GM18951 (cell line): ENCODE measurements around the gene MCOLN3.
A peak's percentile ranks its signal among the peaks of the same experiment; 100 is the strongest.
"Not testable (repeated sequence)": the region's sequence is repeated elsewhere in the genome, so short reads cannot be mapped to it uniquely, and the experiment has no call there.

Experiments used
- POLR2A ChIP-seq: IDR thresholded peaks from 4 replicates; pipeline ENCODE4 v1.6.1; 2011; ENCODE audit warnings: mild to moderate bottlenecking; ENCODE audit not compliant: insufficient read length, insufficient read depth; ENCODE audit errors: extremely low read depth
- in situ Hi-C: fragments of 300-500 bp; cut with MboI; formaldehyde crosslinking; loops from one replicate; pipeline ENCODE4 v1.12.0; 2022; ENCODE audit warnings: low sequenced_read_pairs, mixed read lengths, inconsistent platforms; ENCODE audit not compliant: unreplicated experiment

MCOLN3 gene

DNA sequence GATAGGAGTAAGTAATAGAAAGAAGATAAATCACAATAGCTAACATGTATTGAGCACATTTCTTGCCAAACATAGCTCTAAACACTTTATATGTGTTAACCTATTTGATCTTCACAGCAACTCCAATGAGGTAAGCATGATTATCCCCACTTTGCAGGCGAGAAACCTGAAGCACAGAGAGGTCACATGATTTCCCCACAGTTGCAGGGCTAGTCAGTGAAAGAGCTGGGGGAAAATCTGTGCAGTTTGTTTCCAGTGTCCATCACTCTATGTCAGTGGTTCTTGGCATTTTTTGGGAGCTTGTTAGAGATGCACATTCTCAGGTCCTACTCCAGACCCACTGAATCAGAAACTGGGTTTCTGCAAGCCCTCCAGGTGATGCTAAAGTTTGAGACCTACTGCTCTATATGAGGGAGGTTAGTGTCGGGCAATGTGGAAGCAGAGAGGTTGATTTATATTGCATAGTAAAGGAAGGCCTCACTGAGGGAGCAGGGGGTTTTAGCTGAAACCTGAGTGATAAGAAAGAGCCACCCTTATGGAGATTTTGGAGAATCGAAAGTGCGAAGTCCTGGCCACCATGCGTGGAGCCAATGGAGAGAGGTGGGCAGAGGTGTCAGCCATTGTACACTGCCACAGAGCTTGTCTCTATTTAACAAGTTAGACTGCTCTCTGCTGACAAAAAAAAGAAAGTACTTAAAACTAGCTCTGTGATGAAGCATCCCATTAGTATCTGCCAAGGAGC is 20.9 kb downstream of the MCOLN3 start:
- TF ChIP-seq POLR2A = no peak
- in situ Hi-C loops = no loop called here

DNA sequence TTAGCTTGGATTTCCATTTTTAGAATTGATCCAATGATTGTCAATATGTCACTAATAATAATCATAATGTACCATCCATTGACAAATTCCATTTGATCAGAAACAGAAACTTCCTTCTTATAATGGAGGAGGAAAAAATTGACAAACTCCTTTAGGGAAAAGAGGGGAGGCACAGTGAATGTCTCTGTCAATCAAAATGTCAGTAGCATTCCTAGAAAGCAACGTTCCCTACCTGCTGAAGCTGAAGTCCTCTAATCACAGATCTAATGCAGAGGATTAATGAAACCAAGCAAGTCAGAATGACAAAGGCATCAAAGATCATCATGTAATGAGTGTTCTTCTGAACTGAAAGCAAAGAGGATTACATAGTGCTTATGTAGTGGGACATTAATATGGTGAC is 22.4 kb downstream of the MCOLN3 start:
- in situ Hi-C loops = no loop called here
- TF ChIP-seq POLR2A = no peak

DNA sequence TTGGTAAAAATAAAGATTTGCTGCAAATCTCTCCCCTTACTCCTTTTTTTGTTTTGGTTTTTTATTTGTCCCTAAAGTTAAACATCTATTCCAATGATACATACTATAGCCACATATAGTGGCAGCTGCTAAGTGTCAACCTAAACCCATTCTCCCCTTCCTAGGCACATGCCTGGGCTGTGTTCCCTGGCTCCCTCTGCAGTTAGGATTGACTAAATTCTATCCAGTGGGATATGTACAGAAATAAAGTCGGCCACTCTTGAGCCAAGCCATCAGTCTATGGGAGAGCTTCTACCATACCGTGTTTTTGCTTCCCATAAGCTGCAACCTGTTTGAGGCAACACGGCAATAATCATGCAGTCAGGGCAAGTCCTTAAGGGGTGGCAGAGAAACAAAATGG is 23.6 kb downstream of the MCOLN3 start:
- in situ Hi-C loops = no loop called here
- no peak for TF ChIP-seq POLR2A

DNA sequence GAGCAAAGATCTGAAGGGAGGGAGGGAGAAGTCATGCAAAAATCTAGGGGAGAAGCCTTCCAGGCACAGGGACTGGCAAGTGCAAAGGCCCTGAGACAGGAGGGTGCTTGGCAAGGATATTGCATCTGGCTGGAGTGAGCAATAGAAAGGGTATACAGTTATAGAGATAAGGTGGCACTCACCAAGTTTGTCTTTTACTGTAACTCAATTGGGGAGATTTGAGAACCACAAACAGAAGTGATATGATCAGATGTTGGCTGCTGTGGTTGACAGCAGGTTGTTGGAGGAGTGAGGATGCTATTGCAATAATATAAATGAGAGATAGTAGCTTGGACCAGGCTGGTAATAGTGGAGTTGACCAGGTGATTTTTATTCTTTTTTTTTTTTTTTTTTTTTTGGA is 25.6 kb downstream of the MCOLN3 start:
- no peak for TF ChIP-seq POLR2A
- in situ Hi-C loops = no loop called here

DNA sequence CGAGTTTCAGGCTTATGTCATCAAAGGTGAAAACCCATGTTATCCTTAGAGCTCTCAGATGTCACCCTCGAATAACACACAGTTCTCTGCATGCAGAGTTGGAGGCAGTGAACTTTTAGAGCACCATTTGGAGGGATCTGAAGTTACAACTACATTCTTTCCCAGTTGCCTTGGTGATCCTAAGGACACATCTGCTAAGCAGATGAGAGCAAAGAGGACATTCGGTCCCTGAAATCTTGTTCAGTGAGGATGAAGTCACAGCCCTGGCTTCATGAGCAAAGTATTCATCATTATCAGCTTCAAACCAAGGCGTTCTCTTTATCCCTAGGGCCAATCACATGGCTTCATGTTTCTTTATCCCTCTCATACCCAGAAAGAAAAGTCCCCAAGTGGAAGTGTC is 28.3 kb downstream of the MCOLN3 start:
- in situ Hi-C loops = no loop called here
- no peak for TF ChIP-seq POLR2A

DNA sequence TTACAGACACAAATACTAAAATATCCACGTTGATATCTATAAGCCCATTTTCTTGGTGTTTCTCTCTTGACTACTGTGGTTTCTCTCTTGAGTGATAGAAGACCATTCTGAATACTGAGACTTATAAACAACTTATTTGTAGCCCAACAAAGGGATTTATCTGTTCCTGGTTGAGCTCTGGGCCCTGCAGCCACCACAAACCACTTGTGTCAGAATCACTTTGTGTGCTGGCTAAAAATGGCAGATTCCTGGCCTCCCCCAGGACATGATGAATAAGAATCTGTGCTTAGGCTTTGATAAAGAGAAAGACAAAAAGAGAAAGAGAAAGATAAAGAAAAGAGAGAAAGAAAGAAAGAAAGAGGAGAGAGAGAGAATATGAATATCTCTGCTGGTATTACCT is 32.5 kb downstream of the MCOLN3 start:
- no peak for TF ChIP-seq POLR2A
- in situ Hi-C loops = no loop called here

DNA sequence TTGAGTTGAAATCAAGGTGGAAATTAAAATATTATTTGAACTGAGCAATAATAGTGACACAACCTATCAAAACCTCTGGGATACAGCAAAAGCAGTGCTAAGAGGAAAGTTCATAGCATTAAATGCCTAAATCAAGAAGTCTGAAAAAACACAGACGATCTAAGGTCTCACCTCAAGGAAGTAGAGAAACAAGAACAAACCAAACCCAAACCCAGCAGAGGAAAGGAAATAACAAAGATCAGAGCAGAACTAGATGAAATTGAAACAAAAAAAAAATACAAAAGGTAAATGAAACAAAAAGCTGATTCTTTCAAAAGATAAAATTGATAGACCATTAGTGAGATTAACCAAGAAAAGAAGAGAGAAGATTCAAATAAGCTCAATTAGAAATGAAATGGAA is 42.7 kb downstream of the MCOLN3 start:
- in situ Hi-C loops = not testable (repeated sequence)

DNA sequence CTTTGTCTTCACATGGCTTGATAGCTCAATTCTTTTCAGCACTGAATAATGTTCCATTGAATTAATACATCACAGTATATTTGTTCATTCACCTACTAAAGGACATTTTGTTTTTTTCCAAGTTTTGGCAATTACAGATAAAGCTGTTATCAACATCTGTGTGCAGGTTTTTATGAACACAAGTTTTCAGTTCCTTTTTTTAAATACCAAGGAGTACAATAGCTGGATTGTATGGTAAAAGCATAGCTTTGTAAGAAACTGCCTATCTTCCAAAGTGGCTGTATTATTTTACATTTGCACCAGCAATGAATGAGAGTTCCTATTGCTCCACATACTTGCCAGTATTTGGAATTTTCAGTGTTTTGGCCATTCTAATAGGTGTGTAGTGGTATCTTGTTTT is 46.6 kb downstream of the MCOLN3 start:
- in situ Hi-C loops = no loop called here
- no peak for TF ChIP-seq POLR2A

DNA sequence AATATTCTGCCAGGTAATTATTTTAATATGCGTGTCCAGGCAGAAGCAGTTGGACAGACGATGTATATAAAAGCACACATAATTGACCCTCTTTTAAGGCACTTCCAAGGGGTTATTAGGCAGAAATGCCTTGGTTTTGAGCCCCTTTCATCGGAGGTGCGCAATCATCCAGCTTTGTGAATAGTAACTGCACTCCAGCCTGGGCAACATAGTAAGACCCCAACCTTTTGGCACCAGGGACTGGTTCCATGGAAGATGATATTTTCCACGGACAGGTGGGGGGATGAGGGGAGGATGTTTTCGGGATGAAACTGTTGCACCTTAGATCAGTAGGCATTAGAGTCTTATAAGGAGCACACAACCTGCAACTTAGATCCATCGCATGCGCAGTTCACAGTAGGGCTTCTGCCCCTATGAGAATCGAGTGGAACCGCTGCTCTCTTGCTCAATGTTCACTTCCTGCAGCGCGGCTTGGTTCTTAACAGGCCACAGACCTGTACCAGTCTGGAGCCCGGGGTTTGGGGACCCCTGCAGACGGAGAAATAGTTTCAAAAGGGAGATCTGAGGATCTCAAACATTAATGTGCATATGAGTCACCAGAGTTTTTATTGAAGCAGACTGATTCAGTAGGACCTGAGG is 49.5 kb downstream of the MCOLN3 start:
- peak; percentile 26 for TF ChIP-seq POLR2A
- in situ Hi-C loops = no loop called here

DNA sequence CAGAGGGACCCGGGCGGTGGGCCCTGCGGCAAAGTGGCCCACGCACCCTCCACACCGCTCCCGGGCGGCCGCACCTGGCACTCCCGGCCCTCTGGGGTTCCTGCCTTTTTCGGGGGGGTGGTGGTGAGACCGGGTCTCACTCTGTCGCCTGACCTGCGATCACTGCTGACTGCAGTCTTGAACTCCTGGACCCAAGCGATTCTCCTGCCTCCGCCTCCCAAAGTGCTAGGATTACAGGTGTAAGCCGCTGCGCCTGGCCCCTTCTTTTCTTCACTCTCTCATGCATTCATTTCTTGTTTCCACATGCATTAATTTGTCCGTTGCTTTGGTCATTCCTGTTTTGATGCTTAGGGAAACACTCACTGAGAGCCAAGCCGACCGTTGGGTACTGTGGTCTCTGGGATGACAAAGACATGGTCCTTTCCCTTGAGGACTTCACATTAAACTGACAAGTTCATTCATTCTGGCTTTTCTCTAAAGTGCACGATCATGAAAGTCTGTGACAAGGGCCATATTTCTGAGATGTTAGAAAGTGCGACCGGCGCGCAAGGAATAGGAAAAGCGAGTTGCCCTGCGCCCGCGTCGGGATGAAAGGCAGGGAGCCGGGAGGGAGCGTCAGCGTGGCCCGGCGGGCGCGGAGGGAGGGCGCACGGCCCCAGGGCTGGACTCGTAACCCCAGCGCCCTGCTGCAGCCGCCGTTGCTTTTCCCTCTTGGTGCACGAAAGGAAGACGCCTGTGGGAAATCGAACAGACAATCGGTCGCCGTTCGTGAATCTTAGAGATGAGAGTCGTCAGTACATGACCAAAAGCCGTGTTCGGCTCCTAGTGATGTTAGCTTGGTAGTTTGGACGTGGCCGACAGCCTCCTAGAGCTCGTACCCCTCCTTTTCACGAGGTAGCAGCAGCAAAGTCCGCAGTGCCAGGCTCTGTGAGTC is 50.4 kb downstream of the MCOLN3 start:
- no peak for TF ChIP-seq POLR2A
- in situ Hi-C loops = no loop called here

DNA sequence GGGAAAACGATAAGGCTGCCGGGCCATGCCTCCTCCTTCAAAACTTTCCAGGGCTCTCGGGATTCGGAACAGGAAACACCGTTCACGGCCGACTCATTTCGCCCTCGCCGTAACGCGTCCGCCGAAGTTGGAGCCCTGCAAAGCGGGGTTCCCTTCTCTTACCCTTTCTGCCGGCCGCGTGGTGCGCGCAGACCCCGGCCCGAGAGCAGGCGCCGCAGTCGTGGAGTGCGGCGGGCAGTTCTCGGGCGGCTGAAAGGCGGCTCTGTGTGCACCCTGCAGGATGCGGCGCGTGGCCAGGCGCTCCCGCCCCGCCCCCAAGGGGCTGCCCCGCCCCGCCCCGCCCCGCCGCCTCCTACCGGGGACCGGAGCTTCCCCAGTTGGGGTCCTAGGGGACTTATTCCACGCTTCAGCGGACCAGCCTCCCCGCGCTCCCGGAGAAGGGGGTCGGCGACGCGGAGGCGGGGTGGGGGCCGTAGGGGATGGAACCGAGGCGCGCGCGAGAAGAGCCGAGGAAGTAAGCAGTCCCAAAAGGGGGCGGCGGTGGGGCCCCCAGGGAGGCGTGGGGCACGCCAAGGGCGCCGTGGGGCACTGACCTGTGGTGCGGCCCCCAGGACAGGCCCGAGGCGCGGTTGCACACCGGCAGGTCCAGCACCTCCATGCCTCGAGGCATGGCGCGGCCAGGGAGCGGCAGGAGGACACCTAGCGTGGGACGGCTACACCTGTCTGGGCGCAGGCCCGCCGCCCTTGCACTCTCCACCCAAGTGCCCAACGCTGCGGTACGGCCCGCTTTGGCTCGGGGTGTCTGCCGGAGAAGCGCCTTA is 51.2 kb downstream of the MCOLN3 start, which contains the start of gene MCOLN2:
TSS of gene MCOLN2 (minus strand) at position 268 of the 821 bp plus-strand sequence. CDS start at position 27, 241 bp downstream.
- TF ChIP-seq POLR2A = peak; percentile 79
- in situ Hi-C loops = no loop called here

DNA sequence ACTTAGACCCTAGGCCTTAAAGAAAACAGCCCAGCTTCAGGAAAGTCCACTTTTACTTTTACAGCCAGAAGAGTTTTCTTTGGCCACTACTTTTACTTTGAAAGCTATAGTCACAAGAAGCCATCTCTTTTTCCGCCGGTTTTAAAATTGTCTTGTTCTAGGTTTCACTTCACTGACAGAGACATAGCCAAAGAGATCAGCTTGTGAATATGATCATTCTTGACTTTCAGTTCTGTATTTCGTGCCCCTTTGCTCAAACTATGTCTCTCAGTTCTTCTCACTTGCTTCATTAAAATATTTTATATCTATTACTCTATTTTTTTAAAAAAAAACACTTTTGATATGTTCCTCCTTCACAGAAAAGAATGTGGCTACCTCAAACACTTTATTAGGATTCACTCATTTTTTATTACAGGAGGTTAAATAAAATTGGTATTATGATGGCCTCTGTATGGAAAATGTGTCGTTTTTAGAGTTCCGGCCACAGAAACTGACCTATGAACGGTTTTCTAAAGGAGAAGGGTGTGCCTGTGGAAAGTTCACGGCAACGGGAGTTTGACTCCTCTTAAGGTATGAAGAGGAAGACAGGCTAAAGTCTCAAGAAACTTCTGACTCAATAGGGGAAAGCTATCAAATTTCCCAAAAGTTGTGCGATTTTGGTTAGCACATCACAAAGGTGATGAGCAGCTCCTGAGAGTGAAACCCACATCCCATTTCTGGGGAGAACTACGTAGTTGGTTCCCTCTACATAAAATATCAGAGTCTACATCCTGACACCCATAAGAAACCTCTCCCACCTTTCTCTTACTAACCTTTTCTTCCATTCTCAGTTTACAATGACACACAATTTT is 52.6 kb downstream of the MCOLN3 start:
- no peak for TF ChIP-seq POLR2A
- in situ Hi-C loops = no loop called here
